Measurements from ENCODE around the gene DNAJB14.

DNA sequence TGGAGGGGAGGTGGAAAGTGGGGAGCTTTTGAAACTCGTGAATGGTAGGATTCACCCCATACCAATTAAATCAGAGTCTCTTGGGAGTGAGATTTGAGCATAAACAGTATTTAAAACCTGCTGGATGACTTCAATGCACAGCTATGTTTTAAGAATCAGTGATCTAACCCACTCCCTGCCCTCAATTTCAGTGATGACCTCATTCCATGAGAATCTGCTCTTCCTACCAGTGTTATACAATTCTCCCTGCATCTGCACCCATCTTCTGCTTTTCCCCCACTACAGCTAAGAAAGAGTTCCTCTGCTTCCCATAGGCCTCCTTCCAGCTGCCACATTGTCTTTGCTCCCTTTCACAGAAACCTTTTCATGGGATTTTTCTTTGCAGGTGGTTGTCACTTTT lies 21.9 kb upstream of the DNAJB14 start:
- TF ChIP-seq, protein P1, sequence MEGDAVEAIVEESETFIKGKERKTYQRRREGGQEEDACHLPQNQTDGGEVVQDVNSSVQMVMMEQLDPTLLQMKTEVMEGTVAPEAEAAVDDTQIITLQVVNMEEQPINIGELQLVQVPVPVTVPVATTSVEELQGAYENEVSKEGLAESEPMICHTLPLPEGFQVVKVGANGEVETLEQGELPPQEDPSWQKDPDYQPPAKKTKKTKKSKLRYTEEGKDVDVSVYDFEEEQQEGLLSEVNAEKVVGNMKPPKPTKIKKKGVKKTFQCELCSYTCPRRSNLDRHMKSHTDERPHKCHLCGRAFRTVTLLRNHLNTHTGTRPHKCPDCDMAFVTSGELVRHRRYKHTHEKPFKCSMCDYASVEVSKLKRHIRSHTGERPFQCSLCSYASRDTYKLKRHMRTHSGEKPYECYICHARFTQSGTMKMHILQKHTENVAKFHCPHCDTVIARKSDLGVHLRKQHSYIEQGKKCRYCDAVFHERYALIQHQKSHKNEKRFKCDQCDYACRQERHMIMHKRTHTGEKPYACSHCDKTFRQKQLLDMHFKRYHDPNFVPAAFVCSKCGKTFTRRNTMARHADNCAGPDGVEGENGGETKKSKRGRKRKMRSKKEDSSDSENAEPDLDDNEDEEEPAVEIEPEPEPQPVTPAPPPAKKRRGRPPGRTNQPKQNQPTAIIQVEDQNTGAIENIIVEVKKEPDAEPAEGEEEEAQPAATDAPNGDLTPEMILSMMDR (IDR thresholded peaks at IDR 0.05): no peak
- no peak for TF ChIP-seq POLR2AphosphoS5 (IDR thresholded peaks at IDR 0.05; ENCODE audit: low read depth, low read length)
- TF ChIP-seq SIN3A (IDR thresholded peaks at IDR 0.05; ENCODE audit: borderline replicate concordance, insufficient read depth, low read depth, low read length): no peak

Data from Panc1 (cell line).